ENCODE results near the gene CEP170B. TPM values are rescaled to one million over a fixed set of nuclear protein-coding genes. Genes with fewer than 3 reads are reported as not detected.

CEP170B gene
- total and polyA plus RNA-seq, 2 of the 8 experiments (the other 6 are each of a cell fraction or from before 2014, with no cell fraction given) = 9.1 to 33.8 TPM

DNA sequence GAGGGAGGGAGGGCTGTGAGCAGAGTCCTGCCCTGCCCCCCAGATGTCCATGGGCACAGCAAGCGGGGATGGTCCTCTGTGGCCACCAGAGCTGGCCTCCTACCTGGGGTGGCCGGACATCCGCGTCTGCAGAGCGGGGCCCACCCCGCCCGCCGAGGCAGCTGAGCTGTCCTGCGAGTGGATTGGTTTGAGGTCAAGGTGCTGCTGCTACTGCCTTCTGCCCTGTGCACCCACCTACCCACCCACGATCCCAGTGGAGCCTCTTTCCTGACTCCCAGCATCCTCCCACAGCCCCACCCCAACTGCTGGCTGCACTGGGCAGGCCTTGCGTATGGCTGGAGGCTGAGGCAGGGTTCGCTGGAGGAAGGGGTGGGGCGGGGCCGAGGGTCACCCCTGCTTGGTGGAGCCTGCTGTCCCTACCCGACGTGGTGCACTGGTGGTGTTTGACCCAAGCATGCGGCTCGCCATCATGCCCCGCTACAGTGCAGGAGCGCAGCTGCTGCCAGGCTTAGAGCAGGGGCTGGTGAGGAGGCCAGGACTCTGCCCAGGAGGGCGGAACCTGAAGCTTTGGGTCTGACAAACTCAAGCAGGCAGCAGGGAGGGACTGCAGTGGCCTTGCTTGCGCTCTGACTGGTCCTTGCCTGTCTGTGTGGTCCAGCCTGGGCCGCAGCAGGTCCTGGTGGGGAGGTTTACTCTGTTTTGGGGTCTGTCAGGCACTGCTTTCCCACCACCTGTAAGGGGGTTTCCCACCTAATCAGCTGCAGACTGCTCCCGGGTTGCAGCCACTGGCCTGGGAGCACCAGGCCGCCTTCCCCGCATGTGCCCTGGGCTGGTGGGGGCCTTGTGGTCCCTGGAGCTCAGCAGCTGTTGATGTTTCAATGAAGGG is 23.7 kb downstream of the CEP170B start:
- H3K79me2 ChIP-seq (ENCODE audit: control insufficient read depth in 1 of 2, insufficient read depth in 2 of 2, low read length in 2 of 2) = no peaks in the 10 kb centered on the region
- no peak overlapping the region for H3K9ac ChIP-seq (replicated peaks in 1 of 4; ENCODE audit: extremely low read depth in 1 of 4, low read depth in 3 of 4, low read length in 3 of 4)
- H3K9me3 ChIP-seq (ENCODE audit: insufficient read depth in 2 of 2, low read depth in 1 of 2, low read length in 1 of 2) = no peaks in the 10 kb centered on the region
- no peaks in the 10 kb centered on the region for H3K79me1 ChIP-seq (ENCODE audit: low read depth, low read length)
- H2BK120ac ChIP-seq (replicated peaks; ENCODE audit: low read depth, low read length) = no peak overlapping the region
- no peak overlapping the region for H3K56ac ChIP-seq (replicated peaks; ENCODE audit: insufficient read length, low read depth, low read length)
- H3K27me3 ChIP-seq (replicated peaks in 1 of 4; ENCODE audit: control insufficient read depth in 3 of 4, extremely low read depth in 1 of 4, insufficient read depth in 3 of 4, low read length in 3 of 4) = no peaks in the 10 kb centered on the region
- H3K4me2 ChIP-seq (ENCODE audit: insufficient read depth in 1 of 2, low read depth in 2 of 2, low read length in 2 of 2) = no peak overlapping the region
- peaks cover 12% of the 10 kb centered on the region; the same call in 1 of the 2 replicates for H3K23me2 ChIP-seq (ENCODE audit: low read depth, low read length)
- H2AK5ac ChIP-seq (ENCODE audit: low read depth, low read length) = no peak overlapping the region
- no peak overlapping the region for H3K4me3 ChIP-seq (ENCODE audit: extremely low read depth in 1 of 4, insufficient read depth in 2 of 4, low read depth in 3 of 4, low read length in 4 of 4)
- no peak overlapping the region for H3K14ac ChIP-seq (ENCODE audit: insufficient read length)
- DNase-seq (ENCODE audit: low read depth in 1 of 2, low spot score in 2 of 2) (peak in 1 of 2 experiments; percentile 44), FAIRE-seq (no peak)
- no peak overlapping the region for H4K91ac ChIP-seq (replicated peaks; ENCODE audit: insufficient read length, low read length)
- peak overlapping the region; percentile 25 for H4K8ac ChIP-seq (ENCODE audit: extremely low read depth, insufficient read depth, low read length)
- no peak overlapping the region for H4K5ac ChIP-seq (ENCODE audit: insufficient read length, low read depth, low read length)
- H3K36me3 ChIP-seq (ENCODE audit: control insufficient read depth in 2 of 4, insufficient read depth in 4 of 4, low read length in 3 of 4) = peaks cover 0 to 30% (median 3%) of the 10 kb centered on the region in 4 experiments; a peak in 4 of 8 replicates
- H2BK15ac ChIP-seq (ENCODE audit: low read length) = no peak overlapping the region
- CTCF ChIA-PET (ENCODE audit: partially characterized antibody) = interaction anchor here (0.9 to 1.2 kb wide), 2 partner anchors 119 to 157 kb away, joined by 3 read pairs; no protein-coding TSS in a partner anchor
- no peak overlapping the region for H3K23ac ChIP-seq (ENCODE audit: insufficient read length)
- no peak overlapping the region for H3K4ac ChIP-seq (replicated peaks; ENCODE audit: insufficient read length, low read depth, low read length)
- H2BK20ac ChIP-seq (ENCODE audit: low read length) = no peak overlapping the region
- H2BK5ac ChIP-seq (ENCODE audit: low read depth, low read length) = no peak overlapping the region
- POLR2A ChIA-PET (ENCODE audit: partially characterized antibody) = interaction anchor here (1.5 to 2.7 kb wide), 3 partner anchors 7 to 12 kb away, joined by 4 to 8 read pairs (median 4); no protein-coding TSS in a partner anchor
- peaks cover 0 to 3% (median 0%) of the 10 kb centered on the region in 4 experiments; a peak in 2 of 7 replicates for H3K4me1 ChIP-seq (replicated peaks in 1 of 4; ENCODE audit: control insufficient read depth in 3 of 4, insufficient read depth in 4 of 4, low read length in 3 of 4)
- peaks cover 3 to 4% of the 10 kb centered on the region in 2 experiments for H4K20me1 ChIP-seq (replicated peaks in 1 of 2; ENCODE audit: control insufficient read depth in 1 of 2, insufficient read depth in 2 of 2, low read length in 2 of 2)
- 90% methylated on average over 21 of the region's 26 CpGs; no CpG with 5 or more reads in 1 of the 2 experiments for WGBS, 2 experiments (ENCODE audit: extremely low coverage in 1 of 2, insufficient coverage in 1 of 2, insufficient read length in 1 of 2, insufficient replicate concordance in 2 of 2, low coverage in 1 of 2, low lambda C conversion rate in 2 of 2, missing lambda C conversion rate in 1 of 2)
- H2BK12ac ChIP-seq (ENCODE audit: low read depth, low read length) = no peak overlapping the region
- no peak overlapping the region for H2AFZ ChIP-seq (ENCODE audit: low read length)
- H3K27ac ChIP-seq (ENCODE audit: low read depth, low read length) = no peak overlapping the region
- H3K18ac ChIP-seq (ENCODE audit: extremely low read depth, low read length) = no peak overlapping the region
- TF ChIP-seq BACH1 (IDR thresholded peaks at IDR 0.05; ENCODE audit: low read length) = no peak
- TF ChIP-seq RBBP5 (IDR thresholded peaks at IDR 0.05; ENCODE audit: borderline replicate concordance, low read depth, low read length) = no peak
- TF ChIP-seq GABPA (IDR thresholded peaks at IDR 0.05; ENCODE audit: borderline replicate concordance, insufficient read depth, low read length) = no peak
- TF ChIP-seq, protein P1, sequence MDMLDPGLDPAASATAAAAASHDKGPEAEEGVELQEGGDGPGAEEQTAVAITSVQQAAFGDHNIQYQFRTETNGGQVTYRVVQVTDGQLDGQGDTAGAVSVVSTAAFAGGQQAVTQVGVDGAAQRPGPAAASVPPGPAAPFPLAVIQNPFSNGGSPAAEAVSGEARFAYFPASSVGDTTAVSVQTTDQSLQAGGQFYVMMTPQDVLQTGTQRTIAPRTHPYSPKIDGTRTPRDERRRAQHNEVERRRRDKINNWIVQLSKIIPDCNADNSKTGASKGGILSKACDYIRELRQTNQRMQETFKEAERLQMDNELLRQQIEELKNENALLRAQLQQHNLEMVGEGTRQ (IDR thresholded peaks at IDR 0.05; ENCODE audit: low read length) = no peak
- no peak for TF ChIP-seq CTCF (IDR thresholded peaks at IDR 0.05; ENCODE audit: control extremely low read depth in 1 of 3, insufficient read depth in 1 of 3, low read depth in 1 of 3, low read length in 3 of 3)
- no peak for TF ChIP-seq SP4 (IDR thresholded peaks at IDR 0.05; ENCODE audit: low read length)
- no peak for TF ChIP-seq SAP30 (IDR thresholded peaks at IDR 0.05; ENCODE audit: insufficient read depth, insufficient replicate concordance, low read length)

Data from H1 (cell line).